Mesodermal cell (in vitro differentiated cells): ENCODE results near the gene FMO5.
"Not testable (repeated sequence)": the region's sequence is repeated elsewhere in the genome, so short reads cannot be mapped to it uniquely, and the experiment has no call there.

ENCODE experiments used
- H3K27ac ChIP-seq: 2 replicates; pipeline ENCODE4 v1.7.0; 2013; ENCODE audit warnings: mild to moderate bottlenecking, low read depth, low read length, moderate library complexity; ENCODE audit not compliant: severe bottlenecking
- H3K36me3 ChIP-seq: 2 replicates; pipeline ENCODE4 v1.7.1; 2013; ENCODE audit warnings: mild to moderate bottlenecking, low read length, moderate library complexity; ENCODE audit not compliant: control insufficient read depth, insufficient read depth
- H3K4me1 ChIP-seq: one replicate; pipeline ENCODE4 v1.7.1; 2013; ENCODE audit warnings: mild to moderate bottlenecking, low read length; ENCODE audit not compliant: insufficient read depth, control insufficient read depth, poor library complexity, severe bottlenecking
- H3K4me3 ChIP-seq: 2 replicates; pipeline ENCODE4 v1.7.0; 2013; ENCODE audit warnings: low read length, control low read depth, mild to moderate bottlenecking; ENCODE audit not compliant: insufficient read depth, poor library complexity, severe bottlenecking; ENCODE audit errors: extremely low read depth
- H3K9me3 ChIP-seq: 2 replicates; pipeline ENCODE4 v1.7.1; 2013; ENCODE audit warnings: mild to moderate bottlenecking, low read length, moderate library complexity; ENCODE audit not compliant: control insufficient read depth
- WGBS, 2 experiments: methylation state at CpG; one replicate each; pipeline ENCODE4 v1.1.5; 2013; ENCODE audit warnings: missing lambda C conversion rate in 2 of 2; ENCODE audit not compliant: insufficient coverage in 2 of 2; 5-methylcytosine and 5-hydroxymethylcytosine counted together

FMO5 gene

DNA sequence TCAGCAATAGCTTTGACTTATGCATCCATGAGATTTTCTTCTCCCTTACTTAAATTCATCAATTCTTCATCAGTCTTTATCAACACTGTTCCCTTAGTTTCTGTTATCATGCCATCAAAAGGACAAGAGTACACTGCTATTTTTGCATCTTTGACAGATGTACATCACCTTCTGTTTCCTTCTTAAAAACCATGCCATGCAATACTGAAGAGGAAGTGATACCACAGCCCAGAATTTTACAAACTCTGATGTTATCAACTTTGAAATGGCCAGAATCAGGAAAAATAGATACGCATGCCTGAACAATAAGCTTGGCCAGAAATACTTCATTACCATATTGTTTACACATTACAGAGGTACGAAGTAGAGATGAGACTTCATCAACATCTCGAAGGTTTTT, 21.1 kb downstream of the FMO5 start:
- WGBS, 2 experiments, result 90 to 93% methylated on average over 3 of the region's 3 CpGs
- H3K36me3 ChIP-seq, result no peaks in the 10 kb centered on the region
- H3K9me3 ChIP-seq, result no peaks in the 10 kb centered on the region
- H3K4me3 ChIP-seq, result no peak overlapping the region
- H3K27ac ChIP-seq, result no peak overlapping the region
- H3K4me1 ChIP-seq, result no peaks in the 10 kb centered on the region

DNA sequence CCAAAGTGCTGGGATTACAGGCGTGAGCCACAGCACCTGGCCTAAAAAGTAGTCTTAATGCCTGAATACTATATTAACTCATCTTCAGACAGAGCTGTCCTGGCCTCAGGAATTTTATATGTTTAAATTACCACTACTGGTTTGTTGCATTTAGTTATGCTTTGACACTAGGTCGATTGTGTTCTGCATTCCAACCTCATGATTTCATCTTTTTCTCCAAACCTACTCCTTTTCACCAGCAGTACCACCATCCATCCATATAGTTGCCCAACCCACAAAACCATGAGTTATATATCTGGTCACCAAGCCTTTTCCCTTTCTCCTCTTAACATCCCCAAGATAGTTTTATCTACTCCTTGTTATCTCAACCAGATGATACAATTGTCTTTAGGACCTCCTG, 22.6 kb downstream of the FMO5 start:
- Histone ChIP-seq H3K9me3 (no peaks in the 10 kb centered on the region), H3K36me3 (no peaks in the 10 kb centered on the region)
- WGBS, 2 experiments, result 83% methylated on average over 1 of the region's 2 CpGs; no CpG with 5 or more reads in 1 of the 2 experiments

DNA sequence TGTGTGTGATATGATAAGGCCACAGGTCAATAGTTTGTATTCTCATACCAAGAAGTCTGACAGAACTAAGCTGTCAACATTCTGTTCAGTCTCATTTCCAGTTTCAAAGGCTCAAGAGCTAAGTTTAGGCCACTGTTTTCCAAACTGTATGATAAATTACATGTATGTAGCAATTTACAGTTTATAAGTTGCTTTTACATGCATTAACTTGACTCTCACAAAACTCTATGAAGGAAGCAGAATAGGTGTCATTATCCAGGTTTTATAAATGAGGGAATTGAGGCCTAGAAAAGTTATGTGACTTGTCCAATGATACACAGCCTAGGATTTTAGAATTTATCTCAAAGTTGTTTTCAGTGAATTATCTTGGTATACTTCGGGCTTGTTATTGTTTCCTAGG, 23.4 kb downstream of the FMO5 start:
- no peaks in the 10 kb centered on the region for H3K36me3 ChIP-seq
- H3K4me1 ChIP-seq, result no peaks in the 10 kb centered on the region
- WGBS, 2 experiments, result no CpG with 5 or more reads among the region's 1 CpG
- no peak overlapping the region for H3K4me3 ChIP-seq
- no peak overlapping the region for H3K27ac ChIP-seq
- H3K9me3 ChIP-seq, result no peaks in the 10 kb centered on the region

More for the DNA sequence above, 22.6 kb downstream of the FMO5 start:
- H3K4me1 ChIP-seq, result no peaks in the 10 kb centered on the region
- no peak overlapping the region for H3K27ac ChIP-seq
- H3K4me3 ChIP-seq, result no peak overlapping the region

DNA sequence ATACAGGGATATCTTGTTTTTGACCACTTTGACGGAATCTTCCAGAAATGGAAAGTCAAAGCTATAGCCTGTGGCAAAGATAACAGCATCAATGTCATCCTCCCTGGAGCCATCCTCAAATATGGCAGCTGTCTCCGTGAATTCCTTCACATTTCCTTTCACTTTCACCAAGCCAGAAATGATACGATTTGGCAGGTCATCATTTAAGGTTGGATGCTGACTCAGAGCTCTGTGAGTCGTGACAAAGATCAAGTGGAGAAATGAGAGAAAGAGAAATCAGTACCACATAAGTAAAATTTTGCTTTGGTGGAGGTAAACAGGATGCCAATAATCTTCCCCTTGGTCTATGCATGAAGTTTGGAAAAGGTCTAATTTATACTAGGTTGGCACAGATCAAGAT, 23.9 kb downstream of the FMO5 start:
- Histone ChIP-seq H3K4me1 (no peaks in the 10 kb centered on the region), H3K27ac (no peak overlapping the region), H3K36me3 (no peaks in the 10 kb centered on the region), H3K9me3 (no peaks in the 10 kb centered on the region), H3K4me3 (no peak overlapping the region)
- 100% methylated on average over 1 to 3 of the region's 4 CpGs for WGBS, 2 experiments

DNA sequence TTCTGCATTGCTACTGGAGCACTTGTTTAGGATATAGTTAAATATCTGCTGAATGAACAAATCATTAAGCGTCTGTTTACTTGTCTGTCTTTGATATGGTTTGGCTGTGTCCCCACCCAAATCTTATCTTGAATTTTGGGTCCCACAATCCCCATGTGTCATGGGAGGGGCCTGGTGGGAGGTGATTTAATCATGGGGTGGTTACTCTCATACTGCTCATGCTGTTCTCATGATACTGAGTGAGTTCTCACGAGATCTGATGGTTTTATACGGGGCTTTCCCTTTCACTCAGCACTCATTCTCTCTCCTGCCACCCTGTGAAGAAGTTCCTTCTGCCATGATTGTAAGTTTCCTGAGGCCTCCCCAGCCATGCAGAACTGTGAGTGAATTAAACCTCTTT, 27.8 kb downstream of the FMO5 start:
- H3K36me3 ChIP-seq, H3K27ac ChIP-seq: not testable (repeated sequence)
- WGBS, 2 experiments, result 79 to 85% methylated on average over 2 of the region's 3 CpGs

DNA sequence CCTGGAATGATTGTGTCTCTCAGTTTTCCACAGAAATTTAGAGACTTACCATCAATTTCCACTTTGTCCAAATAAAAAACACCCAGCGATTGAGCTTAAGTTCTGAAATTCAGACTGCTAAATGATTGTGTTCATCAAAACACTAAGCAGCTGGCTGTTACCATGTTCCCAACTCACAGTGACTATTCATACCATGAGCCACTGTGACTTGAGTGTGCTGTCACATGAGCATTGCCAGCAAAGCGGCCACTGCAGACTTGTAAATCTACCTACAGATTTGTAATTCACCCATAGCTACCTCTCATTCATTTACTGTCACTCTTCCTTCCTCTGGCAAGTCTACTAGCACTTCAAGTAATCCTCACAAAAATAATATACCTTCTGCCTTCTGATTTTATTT, 35.6 kb downstream of the FMO5 start:
- Histone ChIP-seq H3K4me1 (no peaks in the 10 kb centered on the region), H3K36me3 (no peaks in the 10 kb centered on the region), H3K4me3 (no peak overlapping the region), H3K9me3 (no peaks in the 10 kb centered on the region), H3K27ac (no peak overlapping the region)
- 89 to 100% methylated on average over 1 to 2 of the region's 2 CpGs for WGBS, 2 experiments

More for the DNA sequence above, 27.8 kb downstream of the FMO5 start:
- H3K4me1 ChIP-seq, H3K9me3 ChIP-seq, H3K4me3 ChIP-seq: not testable (repeated sequence)

DNA sequence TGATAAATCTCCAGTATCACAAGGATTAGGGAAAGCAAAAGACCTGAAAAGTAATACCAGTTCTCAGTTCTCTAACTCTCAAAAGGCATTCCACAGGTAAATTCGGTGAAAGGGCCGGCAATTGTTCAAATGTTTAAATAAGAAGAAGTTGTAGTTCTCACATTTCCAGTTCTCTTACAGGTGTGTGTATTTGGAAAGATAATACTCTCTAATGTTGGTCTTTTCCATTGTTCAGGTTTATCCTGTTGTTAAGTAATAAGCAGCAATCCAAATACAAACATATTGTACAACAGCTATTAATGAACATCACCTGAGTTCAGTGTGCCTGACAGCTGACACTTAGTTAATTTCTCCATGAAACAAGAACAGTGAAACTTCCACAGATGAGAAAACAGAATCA, 39.7 kb downstream of the FMO5 start:
- no peak overlapping the region for H3K27ac ChIP-seq
- WGBS, 2 experiments, result no CpG with 5 or more reads among the region's 2 CpGs
- no peaks in the 10 kb centered on the region for H3K9me3 ChIP-seq
- no peaks in the 10 kb centered on the region for H3K36me3 ChIP-seq
- H3K4me3 ChIP-seq, result no peak overlapping the region
- H3K4me1 ChIP-seq, result no peaks in the 10 kb centered on the region

DNA sequence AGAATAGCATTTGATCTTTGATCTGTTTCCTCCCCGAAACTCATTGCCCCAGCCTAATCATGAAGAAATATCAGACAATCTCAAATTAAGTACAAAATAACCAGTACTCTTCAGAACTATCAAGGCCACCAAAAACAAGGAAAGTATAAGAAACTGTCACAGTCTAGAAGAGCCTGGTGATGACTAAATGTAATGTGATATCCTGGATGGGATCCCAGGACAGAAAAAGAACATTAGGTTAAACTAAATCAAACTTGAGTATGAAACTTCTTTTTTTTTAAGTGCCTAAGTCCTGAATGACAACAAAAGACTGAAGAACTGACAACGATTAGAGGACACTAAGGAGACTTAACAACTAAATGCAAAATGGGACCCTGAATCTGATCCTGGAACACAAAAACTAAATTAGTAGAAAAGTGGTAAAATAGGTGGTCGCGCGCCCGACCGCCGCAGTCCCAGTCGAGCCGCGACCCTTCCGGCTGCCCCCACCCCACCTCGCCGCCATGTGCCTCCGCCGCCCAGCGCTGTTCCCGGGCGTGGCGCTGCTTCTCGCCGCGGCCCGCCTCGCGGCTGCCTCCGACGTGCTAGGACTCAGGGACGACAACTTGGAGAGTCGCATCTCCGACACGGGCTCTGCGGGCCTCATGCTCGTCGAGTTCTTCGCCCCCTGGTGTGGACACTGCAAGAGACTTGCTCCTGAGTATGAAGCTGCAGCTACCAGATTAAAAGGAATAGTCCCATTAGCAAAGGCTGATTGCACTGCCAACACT, 47.3 kb downstream of the FMO5 start:
- Histone ChIP-seq H3K9me3 (no peaks in the 10 kb centered on the region), H3K27ac (no peak overlapping the region), H3K4me1 (no peaks in the 10 kb centered on the region), H3K4me3 (no peak overlapping the region), H3K36me3 (no peaks in the 10 kb centered on the region)
- WGBS, 2 experiments, result 88 to 94% methylated on average over 24 to 34 of the region's 36 CpGs

DNA sequence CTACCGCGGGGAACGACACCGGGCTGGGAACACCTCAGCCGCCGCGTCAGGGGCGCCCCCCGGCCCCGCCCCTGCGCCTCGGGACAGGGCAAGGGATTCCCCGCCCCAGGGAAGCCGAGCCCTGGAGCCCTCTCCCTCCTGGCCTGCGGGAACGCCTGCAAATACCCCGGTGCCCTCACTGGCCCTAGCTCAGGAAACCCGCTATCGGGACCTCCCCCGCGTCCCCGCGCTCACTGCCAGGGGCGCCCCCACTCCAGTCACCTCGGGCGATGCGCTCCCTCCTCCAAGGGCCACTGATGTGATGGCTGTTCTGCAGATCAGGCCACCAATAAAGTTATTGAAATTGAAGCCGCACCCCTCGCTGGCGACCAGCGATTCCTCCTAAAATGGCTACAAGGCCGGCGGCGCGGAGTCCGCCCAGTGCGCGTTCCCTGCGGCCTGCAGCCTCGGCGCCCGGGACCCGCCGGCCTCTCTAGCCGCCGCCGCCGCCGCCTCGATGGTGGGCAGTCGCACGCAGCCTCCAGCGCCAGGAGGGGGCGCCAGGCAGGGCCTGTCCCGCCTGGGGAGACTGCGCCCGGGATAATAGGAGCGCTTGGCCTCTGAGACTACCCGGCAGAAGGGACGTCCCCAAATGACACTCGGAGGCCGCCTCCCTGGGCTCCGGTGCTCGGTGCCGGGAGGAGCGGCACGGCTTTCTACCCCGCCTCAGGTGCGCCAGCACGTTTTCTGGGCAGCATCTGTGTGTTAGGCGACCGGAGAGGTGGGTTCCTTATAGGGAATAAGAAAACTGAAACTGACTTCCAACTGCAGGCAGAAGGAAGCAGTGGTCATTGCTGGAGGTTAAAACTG, 52.7 kb downstream of the FMO5 start, which contains the start of gene PRKAB2:
TSS of gene PRKAB2 (minus strand) at position 303 of the 849 bp plus-strand sequence. CDS start 326 bp downstream, outside the sequence.
- H3K36me3 ChIP-seq, result no peaks in the 10 kb centered on the region
- peak within 1 kb of the TSS; percentile 82 for H3K27ac ChIP-seq
- peak within 1 kb of the TSS; percentile 86 for H3K4me3 ChIP-seq
- 0% methylated on average over 47 to 65 of the region's 72 CpGs for WGBS, 2 experiments
- H3K4me1 ChIP-seq, result peaks cover 17% of the 10 kb centered on the region
- no peaks in the 10 kb centered on the region for H3K9me3 ChIP-seq

DNA sequence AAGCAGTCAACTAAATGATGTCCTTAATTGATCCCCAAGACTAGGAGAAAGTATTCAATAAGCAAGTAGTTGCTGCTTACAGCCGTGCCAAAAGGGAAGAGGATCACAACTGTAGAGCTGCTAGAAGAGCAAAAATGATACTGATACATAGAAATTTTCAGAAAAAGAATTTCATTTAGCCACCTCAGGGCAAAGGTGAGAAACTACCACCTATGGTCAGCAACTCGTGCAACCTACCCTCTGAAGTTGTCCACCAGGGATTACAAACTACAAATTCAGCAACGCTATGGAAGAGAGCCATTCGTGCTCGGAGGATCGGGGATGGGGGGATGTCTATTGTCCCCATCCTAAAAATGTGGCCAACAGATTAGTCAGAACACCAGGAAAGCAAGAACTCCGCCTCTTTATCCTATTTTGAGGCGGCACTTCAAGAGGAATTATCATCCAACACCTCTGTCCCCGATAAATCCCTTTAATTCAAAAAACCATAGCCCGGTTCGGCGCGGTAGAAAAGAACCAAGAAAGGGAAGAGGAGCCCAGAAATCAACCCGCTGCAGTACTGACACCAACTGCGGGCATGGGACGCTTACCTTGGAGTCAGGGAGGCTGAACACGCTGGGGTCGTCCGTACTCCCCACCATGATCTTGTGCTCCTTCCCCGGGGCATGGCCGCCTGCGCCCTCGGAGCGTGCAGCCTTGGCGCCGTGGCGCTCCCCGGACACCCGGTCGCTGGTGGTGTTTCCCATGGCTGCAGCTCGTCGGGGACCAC, 53.6 kb downstream of the FMO5 start:
- H3K4me3 ChIP-seq, result peak overlapping the region; percentile 86
- WGBS, 2 experiments, result 0% methylated on average over 19 to 28 of the region's 32 CpGs
- peak overlapping the region; percentile 82 for H3K27ac ChIP-seq
- no peaks in the 10 kb centered on the region for H3K9me3 ChIP-seq
- peaks cover 5% of the 10 kb centered on the region for H3K36me3 ChIP-seq
- peaks cover 23% of the 10 kb centered on the region for H3K4me1 ChIP-seq
